NCI-H1105 (cell line): ENCODE results near the gene RBFOX1.

Experiments used
- DNase-seq: peaks from one replicate; lab custom pipeline; 2025; lab: John Stamatoyannopoulos, UW

Gene RBFOX1

GRCh38 chr16:7373776-7374175 is 41.1 kb downstream of the RBFOX1 start:
- DNase-seq = no peak

GRCh38 chr16:7374614-7375174 is 42.0 kb downstream of the RBFOX1 start:
- DNase-seq = no peak

DNA sequence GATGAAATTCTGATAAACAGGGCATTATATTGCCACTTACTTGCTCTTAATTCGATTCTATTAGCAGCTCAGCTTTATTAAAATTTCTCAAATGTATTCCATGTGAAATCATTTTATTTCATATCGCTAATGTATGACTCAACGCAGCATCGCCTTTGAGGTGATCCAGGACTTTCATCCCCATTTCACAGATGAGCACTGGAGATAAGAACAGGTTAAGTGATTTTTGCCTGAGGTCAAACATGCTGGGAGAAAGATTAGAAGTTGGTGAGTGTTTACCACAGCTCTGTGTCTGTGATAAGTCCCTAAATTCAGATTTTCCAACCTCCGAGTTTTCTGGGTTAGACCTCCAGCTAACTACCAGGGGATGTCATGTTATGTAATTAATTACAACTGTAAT is 43.6 kb downstream of the RBFOX1 start:
- DNase-seq = no peak

GRCh38 chr16:7377231-7377630 is 44.6 kb downstream of the RBFOX1 start:
- DNase-seq = no peak

GRCh38 chr16:7378024-7378695 is 45.5 kb downstream of the RBFOX1 start:
- no peak for DNase-seq

- DNase-seq = no peak
Observed at GRCh38 chr16:7380441-7380840, 47.8 kb downstream of the RBFOX1 start.

DNA sequence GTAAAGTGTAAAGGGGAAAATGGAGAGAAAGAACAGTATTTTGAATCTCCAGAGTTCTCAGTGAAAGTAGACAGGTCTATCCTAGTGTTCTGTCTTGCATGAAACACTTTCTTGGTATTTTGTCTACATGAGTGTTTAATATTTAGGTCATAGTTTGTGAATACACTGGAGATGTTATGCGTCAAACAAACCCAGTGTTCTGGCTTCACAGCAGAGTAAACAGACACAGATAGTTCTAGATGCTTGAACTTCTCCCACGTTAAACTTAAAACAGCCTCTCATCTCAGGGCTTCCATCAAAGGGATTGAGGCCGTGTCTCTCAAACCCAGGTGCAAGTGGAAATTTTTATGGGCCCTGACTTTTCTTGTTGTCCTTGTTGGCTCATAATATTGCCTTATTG is 48.3 kb downstream of the RBFOX1 start:
- no peak for DNase-seq

DNA sequence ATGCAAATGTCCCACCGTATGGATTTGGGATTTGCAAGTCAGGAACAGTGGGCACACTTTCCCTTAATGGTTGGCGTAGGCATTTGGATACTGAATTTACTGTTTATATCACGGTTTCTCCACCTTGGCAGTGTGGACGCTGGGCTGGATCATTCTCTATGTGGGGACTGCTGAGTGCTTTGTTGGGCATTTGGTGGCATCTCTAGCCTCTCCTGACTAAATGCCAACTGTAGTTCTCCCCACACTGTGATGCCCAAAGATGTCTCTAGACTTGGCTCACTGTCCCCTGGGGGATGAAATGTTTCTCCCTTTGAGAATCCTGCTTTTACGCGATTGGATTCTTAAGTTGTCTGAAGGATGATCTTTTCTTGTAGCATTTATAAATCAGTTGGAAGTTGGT is 49.0 kb downstream of the RBFOX1 start:
- no peak for DNase-seq

DNA sequence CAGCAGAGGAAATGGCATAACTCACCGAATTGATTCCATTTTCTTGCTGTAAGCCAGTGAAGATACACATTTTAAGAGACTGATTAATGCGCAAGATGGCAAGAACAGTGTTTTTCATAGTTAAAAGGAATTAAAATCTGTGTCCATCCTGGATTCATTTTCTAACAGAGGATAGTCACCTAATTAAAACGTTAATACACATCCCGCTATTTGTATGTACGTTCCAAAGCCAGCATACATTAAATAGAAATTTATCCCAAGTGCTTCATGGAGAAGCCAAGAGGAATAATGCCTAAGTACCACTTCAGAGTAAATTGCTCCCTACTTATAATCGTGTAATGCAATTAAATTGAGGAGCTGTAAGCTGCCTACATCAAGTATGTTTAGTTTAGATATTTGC is 49.9 kb downstream of the RBFOX1 start:
- DNase-seq = peak; percentile 14

DNA sequence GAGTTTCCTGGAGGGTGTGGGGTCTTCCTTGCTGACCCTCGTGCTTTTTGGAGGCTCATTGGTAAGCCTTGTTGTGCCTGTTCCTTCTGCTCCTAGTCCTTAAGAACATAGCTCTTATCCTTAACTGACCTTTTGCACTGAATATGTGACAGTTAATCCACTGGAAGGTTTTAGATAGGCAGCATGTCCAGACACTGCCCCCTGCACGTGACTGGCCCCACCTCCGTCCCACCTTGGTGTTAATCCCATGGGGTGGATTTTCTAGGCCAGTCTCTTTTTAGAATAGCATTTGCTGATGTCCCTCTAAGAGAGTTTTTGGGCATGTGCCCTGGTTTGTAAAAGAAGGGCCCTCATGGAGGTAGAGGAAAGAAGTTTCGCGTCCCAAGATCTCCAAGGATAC is 58.3 kb downstream of the RBFOX1 start:
- no peak for DNase-seq

GRCh38 chr16:7391694-7392093 is 59.0 kb downstream of the RBFOX1 start:
- no peak for DNase-seq

- no peak for DNase-seq
Observed at GRCh38 chr16:7392206-7392605, 59.6 kb downstream of the RBFOX1 start.

GRCh38 chr16:7393680-7394079 is 61.0 kb downstream of the RBFOX1 start:
- no peak for DNase-seq

DNA sequence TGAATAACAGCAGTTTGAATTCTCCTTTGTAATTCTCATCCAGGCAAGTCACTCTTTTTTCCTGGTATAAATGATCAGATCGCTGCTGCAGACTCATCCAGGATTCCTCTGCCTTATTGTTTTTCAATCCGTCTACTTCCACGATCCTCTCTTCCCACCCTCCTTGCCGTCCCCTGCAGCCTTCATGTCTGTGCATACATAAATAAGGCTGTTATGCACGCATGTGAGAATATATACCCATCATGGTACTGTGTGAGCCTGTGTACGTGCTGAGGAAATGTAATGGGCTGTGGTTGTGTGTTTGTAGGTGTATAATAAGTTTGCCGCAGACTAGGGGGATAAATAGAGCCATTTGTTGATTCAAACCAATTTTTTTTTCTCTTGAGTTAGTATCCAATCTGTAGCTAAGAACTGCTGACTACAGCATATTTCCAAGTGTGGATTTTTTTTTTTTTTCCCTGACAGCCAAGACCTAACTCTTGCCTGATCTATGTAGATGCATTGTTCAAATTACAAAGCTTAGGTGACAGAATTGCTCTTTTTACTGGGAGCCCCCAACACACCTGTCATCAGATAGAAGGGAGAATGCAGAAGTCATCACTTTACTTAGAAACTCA is 62.2 kb downstream of the RBFOX1 start:
- no peak for DNase-seq

- DNase-seq = no peak
Observed at GRCh38 chr16:7397901-7398300, 65.3 kb downstream of the RBFOX1 start.

DNA sequence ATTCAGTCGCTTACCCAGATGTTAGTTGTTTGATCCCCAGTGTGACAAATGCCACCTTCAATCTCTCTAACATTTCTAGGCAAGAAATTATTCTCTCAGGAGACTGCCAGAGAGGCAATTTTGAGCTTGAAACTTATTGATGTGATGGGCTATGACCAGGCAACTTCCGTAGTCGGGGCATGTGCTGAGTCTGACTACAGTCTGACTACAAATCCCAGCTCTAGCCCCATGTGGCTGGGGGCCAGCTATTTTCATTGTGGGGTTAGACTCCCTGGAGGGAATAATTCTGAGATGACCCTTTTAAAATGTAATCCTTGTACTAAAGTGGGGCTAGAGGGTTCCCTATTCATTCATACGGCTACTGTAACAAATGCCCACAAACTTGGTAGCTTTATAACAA is 65.9 kb downstream of the RBFOX1 start:
- DNase-seq = no peak

GRCh38 chr16:7399296-7399695 is 66.7 kb downstream of the RBFOX1 start:
- no peak for DNase-seq

DNA sequence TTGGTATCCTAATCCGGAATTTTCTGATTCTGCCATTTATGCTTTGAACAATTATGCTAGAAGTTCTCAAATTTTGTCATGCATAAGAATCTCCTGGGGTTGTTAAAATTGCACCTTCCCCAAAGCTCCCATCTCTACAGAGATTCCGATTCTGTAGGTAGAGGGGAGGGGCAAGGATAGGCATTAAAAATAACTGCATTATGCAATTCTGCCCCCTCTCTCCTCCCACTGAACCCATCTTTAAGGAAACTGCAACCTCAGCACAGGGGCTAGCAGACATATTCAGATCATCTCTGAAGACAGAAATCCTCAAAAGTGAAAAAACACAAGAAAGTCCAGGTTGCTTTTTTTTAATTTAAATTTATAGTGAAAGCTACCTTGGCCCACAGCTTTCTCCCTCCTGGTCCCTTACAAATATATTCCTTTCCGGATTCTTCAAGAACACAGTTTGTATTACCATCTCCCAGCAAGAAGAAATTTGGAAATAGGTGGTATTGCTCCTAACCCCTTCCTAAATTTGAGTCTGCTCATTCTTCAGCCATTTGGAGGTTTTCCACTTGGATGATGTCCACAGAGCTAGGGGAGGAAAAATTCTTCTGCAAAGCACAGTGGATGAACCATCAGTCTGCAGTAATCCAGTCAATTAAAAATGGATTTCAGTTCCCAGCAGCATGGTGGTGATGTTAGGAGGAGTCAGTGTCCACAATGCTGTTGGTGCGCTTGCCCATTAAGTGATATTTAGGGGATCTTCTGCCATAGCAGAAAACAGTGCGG is 67.7 kb downstream of the RBFOX1 start:
- no peak for DNase-seq

DNA sequence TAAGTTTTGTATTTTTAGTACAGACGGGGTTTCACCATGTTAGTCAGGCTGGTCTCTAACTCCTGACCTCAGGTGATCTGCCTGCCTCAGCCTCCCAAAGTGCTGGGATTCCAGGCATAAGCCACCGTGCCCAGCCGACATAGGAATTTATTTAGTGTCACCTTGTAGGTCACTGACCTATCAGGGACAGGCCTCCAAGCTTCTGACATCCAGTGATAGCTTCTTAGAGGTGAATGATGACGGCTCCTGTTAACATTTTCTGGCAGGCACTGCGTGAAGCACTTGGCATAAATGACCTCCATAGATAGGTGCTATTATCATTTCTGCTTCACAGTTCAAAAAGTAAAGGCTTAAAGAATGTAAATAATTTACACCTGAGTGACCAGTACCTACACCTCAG is 71.6 kb downstream of the RBFOX1 start:
- no peak for DNase-seq

DNA sequence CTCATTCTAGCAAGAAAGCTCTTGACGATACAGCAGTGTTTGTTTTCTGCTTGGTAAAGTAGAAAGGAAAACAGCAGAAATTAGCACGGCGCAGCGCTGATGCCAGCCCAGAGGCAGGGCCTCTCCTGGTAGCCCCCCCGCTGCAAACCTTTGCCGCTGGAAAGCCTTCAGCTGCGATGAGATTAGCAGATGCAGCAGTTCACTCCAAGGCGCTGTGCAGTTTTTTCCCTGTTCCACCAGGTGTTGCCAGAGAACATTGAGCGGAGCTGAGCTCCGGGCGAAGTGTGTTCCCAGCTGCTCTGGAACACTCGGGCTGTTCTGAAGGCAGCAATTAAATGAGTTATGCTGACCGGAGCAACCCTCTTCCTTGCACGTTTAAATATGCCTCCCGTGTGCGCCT is 72.5 kb downstream of the RBFOX1 start:
- peak; percentile 10 for DNase-seq

DNA sequence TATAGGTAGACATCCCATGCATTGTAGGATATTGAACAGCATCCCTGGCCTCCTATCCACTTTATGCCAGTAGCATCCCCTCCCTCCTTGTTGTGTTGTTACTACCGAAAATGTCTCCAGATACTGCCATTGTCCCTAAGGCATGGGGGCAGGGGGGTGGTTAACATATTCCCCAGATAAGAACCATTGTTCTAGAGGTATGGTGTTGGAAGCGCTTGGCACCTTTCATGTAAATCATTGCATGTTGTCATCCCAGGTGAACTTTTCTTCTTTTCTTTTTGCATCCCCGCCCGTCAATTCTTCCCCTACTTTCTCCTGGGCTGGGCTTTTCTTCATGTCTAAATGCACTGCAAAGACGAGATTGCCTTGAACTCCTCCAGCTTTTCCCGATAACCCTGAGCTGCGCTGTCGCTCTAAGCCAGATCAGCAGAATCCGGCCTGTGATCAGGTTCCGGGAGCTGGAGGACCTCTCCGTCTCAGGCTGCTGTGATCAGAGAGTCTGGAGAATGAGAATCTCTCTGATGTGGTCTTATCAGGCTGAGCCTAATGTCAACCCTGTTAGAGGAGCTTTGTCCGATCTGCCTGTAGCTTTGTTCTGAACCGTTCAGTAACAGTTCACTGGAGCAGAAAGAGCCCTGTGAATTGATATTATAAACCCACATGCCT is 76.2 kb downstream of the RBFOX1 start:
- DNase-seq = no peak

- DNase-seq = no peak
Observed at GRCh38 chr16:7419441-7419840, 86.8 kb downstream of the RBFOX1 start.
